Right atrium auricular region (tissue), 2 donors: ENCODE results near the gene PODXL2. TPM values are rescaled to one million over a fixed set of nuclear protein-coding genes. Genes with fewer than 3 reads are reported as not detected.

Experiments
- DNase-seq: peaks from one replicate; pipeline ENCODE4 v3.0.0-alpha.2; 2019; ENCODE audit warnings: low spot score
- H3K27ac ChIP-seq, 2 donors: fragments of 200-600 bp; sonication (generic); 1 replicate in 1 of 2; 2 replicates in 1 of 2; pipeline ENCODE4 v1.5.1; 2016 to 2019
- H3K27me3 ChIP-seq, 2 donors: fragments of 200-600 bp; sonication (generic); one replicate each; pipeline versions ENCODE4 v1.5.1 to v1.6.0; 2017 to 2019
- H3K36me3 ChIP-seq: fragments of 200-600 bp; sonication (generic); one replicate; pipeline ENCODE4 v1.5.1; 2016
- H3K4me1 ChIP-seq, 2 donors: fragments of 200-600 bp; sonication (generic); one replicate each; pipeline versions ENCODE4 v1.5.1 to v1.6.0; 2017 to 2019
- H3K4me3 ChIP-seq, 2 donors: fragments of 200-600 bp; sonication (generic); 1 replicate in 1 of 2; 2 replicates in 1 of 2; pipeline ENCODE4 v1.5.1; 2017 to 2019; ENCODE audit warnings: mild to moderate bottlenecking in 1 of 2, moderate library complexity in 1 of 2
- H3K9me3 ChIP-seq, 2 donors: fragments of 200-600 bp; sonication (generic); one replicate each; pipeline ENCODE4 v1.5.1; 2019
- CTCF ChIP-seq, 2 donors: fragments of 200-600 bp; sonication (generic); IDR thresholded peaks; one replicate each; pipeline ENCODE4 v1.5.1; 2019; ENCODE audit warnings: antibody characterized with exemption in 2 of 2
- total RNA-seq, 2 donors: library from RNA; depleted of rRNA; stranded (reverse); fragments of >200 nt; gene quantifications; one replicate each; pipeline ENCODE4 v1.1.0, GENCODE V29; 2016

PODXL2 gene
- total RNA-seq, 2 donors from 2014 or later: 1.9 to 2.9 TPM

- H3K27me3 ChIP-seq: no peaks in the 10 kb centered on the region
- H3K36me3 ChIP-seq: no peaks in the 10 kb centered on the region
- DNase-seq: no peak
- no peak for TF ChIP-seq CTCF (IDR thresholded peaks at IDR 0.05)
- peaks cover 0 to 3% of the 10 kb centered on the region in 2 donors for H3K4me1 ChIP-seq
- H3K9me3 ChIP-seq: no peaks in the 10 kb centered on the region
- no peak overlapping the region for H3K27ac ChIP-seq
- H3K4me3 ChIP-seq: no peak overlapping the region
These were observed 37.7 kb downstream of the PODXL2 start for GRCh38 chr3:127666676-127667075.

- no peaks in the 10 kb centered on the region for H3K9me3 ChIP-seq
- no peak for DNase-seq
- no peak for TF ChIP-seq CTCF (IDR thresholded peaks at IDR 0.05)
- H3K27ac ChIP-seq: no peak overlapping the region
- peaks cover 0 to 9% of the 10 kb centered on the region in 2 donors for H3K4me1 ChIP-seq
- no peaks in the 10 kb centered on the region for H3K36me3 ChIP-seq
- no peaks in the 10 kb centered on the region for H3K27me3 ChIP-seq
- H3K4me3 ChIP-seq: no peak overlapping the region
These were observed 38.2 kb downstream of the PODXL2 start for GRCh38 chr3:127667119-127667681.

- Histone ChIP-seq H3K4me1 (peaks cover 0 to 18% of the 10 kb centered on the region in 2 donors), H3K36me3 (no peaks in the 10 kb centered on the region), H3K27me3 (no peaks in the 10 kb centered on the region), H3K4me3 (no peak overlapping the region), H3K9me3 (no peaks in the 10 kb centered on the region), H3K27ac (no peak overlapping the region)
- TF ChIP-seq CTCF (IDR thresholded peaks at IDR 0.05): no peak
- no peak for DNase-seq
These were observed 39.9 kb downstream of the PODXL2 start for GRCh38 chr3:127668906-127669305.

GRCh38 chr3:127669541-127670228 is 40.7 kb downstream of the PODXL2 start:
- TF ChIP-seq CTCF (IDR thresholded peaks at IDR 0.05): no peak
- H3K4me1 ChIP-seq: peaks cover 0 to 25% of the 10 kb centered on the region in 2 donors
- H3K27me3 ChIP-seq: no peaks in the 10 kb centered on the region
- no peaks in the 10 kb centered on the region for H3K36me3 ChIP-seq
- no peaks in the 10 kb centered on the region for H3K9me3 ChIP-seq
- no peak overlapping the region for H3K27ac ChIP-seq
- H3K4me3 ChIP-seq: no peak overlapping the region
- DNase-seq: no peak

GRCh38 chr3:127670229-127670559 is 41.2 kb downstream of the PODXL2 start:
- Histone ChIP-seq H3K27me3 (no peaks in the 10 kb centered on the region), H3K4me3 (no peak overlapping the region), H3K36me3 (no peaks in the 10 kb centered on the region), H3K4me1 (peaks cover 0 to 29% of the 10 kb centered on the region in 2 donors), H3K9me3 (no peaks in the 10 kb centered on the region), H3K27ac (no peak overlapping the region)
- no peak for TF ChIP-seq CTCF (IDR thresholded peaks at IDR 0.05)
- no peak for DNase-seq
